Mesothelial cell of epicardium (in vitro differentiated cells): Measurements from ENCODE around the gene TMEM107. TPM values are rescaled to one million over a fixed set of nuclear protein-coding genes. Genes with fewer than 3 reads are reported as not detected.
A peak's percentile ranks its signal among the peaks of the same experiment; 100 is the strongest.

Source experiments
- DNase-seq, 2 experiments: peaks; one replicate each; pipeline ENCODE4 v3.0.0; 2021; ENCODE audit warnings: low spot score in 2 of 2; ENCODE audit not compliant: unreplicated experiment in 2 of 2
- H3K27ac Mint-ChIP-seq: 2 replicates; pipeline ENCODE4 v1.8.0; 2021; ENCODE audit warnings: mixed read lengths
- H3K27me3 Mint-ChIP-seq: 2 replicates; pipeline ENCODE4 v1.8.0; 2021; ENCODE audit warnings: low read depth, mixed read lengths
- H3K36me3 Mint-ChIP-seq: 2 replicates; pipeline ENCODE4 v1.8.0; 2021; ENCODE audit warnings: mixed read lengths
- H3K4me1 Mint-ChIP-seq: 2 replicates; pipeline ENCODE4 v1.8.0; 2021; ENCODE audit warnings: mixed read lengths
- H3K4me3 Mint-ChIP-seq: 2 replicates; pipeline ENCODE4 v1.8.0; 2021; ENCODE audit warnings: mild to moderate bottlenecking, moderate library complexity, mixed read lengths
- H3K9me3 Mint-ChIP-seq: 2 replicates; pipeline ENCODE4 v1.8.0; 2021; ENCODE audit warnings: mixed read lengths
- total RNA-seq: library from RNA; stranded (reverse); gene quantifications from 3 replicates; pipeline ENCODE4 v1.2.1, GENCODE V29; 2021
- TF ChIP-seq, protein P1 (sequence below): fragments of 200-600 bp; sonication (generic); IDR thresholded peaks from one replicate; pipeline ENCODE4 v1.5.0; 2021; ENCODE audit warnings: antibody characterized with exemption; ENCODE audit not compliant: unreplicated experiment

TMEM107 gene
- total RNA-seq, 1 donor from 2014 or later, result 23.2 TPM

DNA sequence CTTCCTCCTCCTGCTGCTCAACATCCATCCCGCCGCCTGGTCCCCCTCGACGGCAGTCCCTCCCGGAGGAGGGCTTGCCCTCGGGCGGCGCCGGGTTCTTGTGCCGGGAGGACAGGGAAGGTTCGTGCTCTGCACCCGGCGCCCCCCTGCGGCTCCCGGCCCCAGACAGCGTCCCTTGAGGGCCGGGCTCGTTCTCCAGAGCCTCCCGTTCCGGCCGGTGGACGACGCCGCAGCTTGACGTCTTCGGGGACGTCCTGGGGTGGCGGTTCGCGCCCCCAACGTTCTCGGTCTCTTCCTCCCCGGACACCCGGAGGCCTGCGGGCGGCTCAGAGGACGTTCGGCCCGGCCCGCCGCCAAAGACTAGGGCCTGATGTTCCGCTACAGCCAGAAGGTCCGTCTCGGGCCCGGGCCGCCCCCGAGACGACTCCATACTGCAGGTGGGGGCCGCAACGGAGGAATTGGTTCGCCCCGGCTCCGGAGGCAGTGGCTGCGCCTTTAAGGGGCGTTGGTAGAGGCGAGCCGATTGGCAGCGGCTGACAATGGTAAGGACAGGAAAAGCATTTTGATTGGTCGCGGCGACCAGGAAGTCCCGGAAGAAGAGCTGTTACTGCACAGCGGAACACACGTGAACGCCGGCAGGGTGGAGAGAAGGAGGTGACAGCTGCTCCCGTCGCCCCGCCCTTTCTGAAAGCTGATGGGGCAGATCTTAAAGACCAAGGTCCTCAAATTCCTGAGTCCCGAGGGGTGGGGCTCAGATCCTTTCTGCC lies 13.7 kb upstream of the TMEM107 start, which contains the start of gene BORCS6:
BORCS6 (minus strand) TSS at position 470 of the 767 bp plus-strand sequence; CDS start at position 430, 40 bp downstream.
- DNase-seq, result peak; percentile 87
- peak within 1 kb of the TSS; percentile 85 for H3K27ac Mint-ChIP-seq
- H3K9me3 Mint-ChIP-seq, result no peaks in the 10 kb centered on the region
- H3K36me3 Mint-ChIP-seq, result no peaks in the 10 kb centered on the region
- TF ChIP-seq, protein P1, sequence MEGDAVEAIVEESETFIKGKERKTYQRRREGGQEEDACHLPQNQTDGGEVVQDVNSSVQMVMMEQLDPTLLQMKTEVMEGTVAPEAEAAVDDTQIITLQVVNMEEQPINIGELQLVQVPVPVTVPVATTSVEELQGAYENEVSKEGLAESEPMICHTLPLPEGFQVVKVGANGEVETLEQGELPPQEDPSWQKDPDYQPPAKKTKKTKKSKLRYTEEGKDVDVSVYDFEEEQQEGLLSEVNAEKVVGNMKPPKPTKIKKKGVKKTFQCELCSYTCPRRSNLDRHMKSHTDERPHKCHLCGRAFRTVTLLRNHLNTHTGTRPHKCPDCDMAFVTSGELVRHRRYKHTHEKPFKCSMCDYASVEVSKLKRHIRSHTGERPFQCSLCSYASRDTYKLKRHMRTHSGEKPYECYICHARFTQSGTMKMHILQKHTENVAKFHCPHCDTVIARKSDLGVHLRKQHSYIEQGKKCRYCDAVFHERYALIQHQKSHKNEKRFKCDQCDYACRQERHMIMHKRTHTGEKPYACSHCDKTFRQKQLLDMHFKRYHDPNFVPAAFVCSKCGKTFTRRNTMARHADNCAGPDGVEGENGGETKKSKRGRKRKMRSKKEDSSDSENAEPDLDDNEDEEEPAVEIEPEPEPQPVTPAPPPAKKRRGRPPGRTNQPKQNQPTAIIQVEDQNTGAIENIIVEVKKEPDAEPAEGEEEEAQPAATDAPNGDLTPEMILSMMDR, result no peak
- no peaks in the 10 kb centered on the region for H3K27me3 Mint-ChIP-seq
- H3K4me3 Mint-ChIP-seq, result no peak within 1 kb of the TSS
- peaks cover 11% of the 10 kb centered on the region for H3K4me1 Mint-ChIP-seq

DNA sequence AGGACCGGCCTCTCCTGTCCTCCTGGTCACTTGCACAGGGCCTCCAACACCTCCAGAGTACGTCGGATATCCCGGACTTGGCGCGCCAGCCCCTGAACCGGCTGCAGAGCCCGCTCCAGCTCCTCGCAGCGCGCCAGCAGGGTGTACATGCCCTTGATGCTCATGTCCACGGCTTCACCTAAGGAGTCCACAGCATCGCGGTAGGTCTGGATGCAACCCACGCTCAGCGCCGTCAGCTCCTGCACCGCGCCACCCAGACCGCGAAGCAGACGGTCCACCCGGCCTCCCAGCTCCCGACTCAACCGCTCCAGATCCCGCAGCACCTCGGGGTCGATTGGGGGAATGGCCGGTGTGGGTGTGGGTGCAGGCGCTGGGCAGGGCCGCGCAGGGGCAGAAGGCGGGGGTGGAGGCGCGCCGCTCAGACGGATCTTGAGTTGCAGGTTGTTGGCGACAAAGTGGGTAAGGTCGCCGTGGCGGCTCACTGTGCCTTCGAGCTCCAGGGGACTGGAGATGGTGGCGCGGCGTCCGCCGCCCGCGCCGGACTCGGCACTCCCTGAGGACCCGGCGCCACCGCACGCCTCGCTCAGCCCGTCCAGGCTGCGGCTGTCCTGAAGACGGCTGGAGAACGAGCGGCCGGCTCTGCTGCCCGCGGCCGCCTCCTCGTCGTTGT lies 13.0 kb upstream of the TMEM107 start:
- H3K36me3 Mint-ChIP-seq, result no peaks in the 10 kb centered on the region

DNA sequence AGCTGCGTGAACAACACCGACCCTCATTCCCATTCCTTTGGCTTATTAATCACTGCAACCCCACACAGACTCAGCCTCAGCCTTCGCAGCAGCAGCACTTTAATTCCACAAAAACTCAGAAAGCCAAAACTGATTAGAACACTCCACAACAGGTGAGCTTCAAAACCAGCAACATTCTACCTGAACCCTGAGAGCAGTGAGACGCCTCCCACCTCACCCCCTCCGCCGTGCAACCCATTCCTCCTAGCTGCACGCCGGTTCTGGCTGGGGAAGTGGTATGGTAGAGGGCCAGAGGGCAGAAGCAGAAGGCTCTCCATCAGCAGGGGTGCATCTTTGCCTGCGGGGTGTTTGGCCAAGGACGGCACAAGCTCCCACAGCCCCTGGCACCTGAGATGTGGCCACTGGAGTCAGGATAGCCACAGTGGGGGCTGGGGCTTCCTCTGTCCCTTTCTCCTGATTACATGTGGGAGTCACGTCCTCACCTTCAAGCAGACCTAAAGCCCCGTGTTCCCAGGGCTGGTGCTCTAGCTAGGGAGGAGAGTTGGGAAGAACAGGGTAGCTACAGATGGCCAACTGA lies 12.2 kb upstream of the TMEM107 start:
- H3K4me3 Mint-ChIP-seq, result no peak overlapping the region
- no peak for DNase-seq
- TF ChIP-seq, protein P1, result no peak
- H3K4me1 Mint-ChIP-seq, result peaks cover 13% of the 10 kb centered on the region
- peak overlapping the region; percentile 54 for H3K27ac Mint-ChIP-seq
- H3K36me3 Mint-ChIP-seq, result no peaks in the 10 kb centered on the region
- no peaks in the 10 kb centered on the region for H3K9me3 Mint-ChIP-seq
- no peaks in the 10 kb centered on the region for H3K27me3 Mint-ChIP-seq

More for the DNA sequence above, 13.0 kb upstream of the TMEM107 start:
- Mint-ChIP-seq H3K27me3 (no peaks in the 10 kb centered on the region), H3K4me1 (peaks cover 11% of the 10 kb centered on the region), H3K4me3 (no peak overlapping the region), H3K27ac (peak overlapping the region; percentile 54), H3K9me3 (no peaks in the 10 kb centered on the region)
- no peak for DNase-seq
- TF ChIP-seq, protein P1, result no peak

DNA sequence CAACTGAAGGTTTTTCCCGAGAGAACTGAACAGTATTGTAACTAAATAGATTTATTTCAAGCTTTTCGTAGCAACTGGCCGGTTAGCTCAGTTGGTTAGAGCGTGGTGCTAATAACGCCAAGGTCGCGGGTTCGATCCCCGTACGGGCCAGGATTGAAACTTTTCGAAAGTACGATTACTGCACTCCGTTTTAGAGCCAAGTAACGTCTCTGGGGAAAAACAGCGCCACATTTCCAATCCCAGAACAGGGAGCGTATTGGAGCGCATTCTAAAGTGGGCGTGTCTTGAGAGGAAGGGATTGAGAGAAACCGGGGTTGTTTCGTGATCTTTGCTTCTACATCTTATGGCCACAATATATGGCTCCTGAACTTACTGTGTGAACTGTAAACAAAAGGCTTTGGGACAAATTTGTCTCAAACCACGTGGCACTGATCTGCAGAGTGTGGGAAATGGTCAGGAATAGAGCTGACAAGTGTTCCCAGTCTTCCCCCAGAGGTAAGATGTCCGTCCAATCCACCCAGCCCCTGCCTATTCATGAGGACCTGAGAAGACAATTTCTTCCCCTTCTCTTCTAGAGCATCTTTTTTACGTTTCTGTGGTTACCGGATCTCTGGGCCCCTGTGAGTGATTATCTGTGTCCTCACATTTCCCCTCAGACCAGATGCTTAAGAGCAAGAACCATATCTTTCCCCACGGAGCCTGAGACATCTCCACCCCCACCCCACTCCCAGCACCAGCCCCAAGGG lies 11.5 kb upstream of the TMEM107 start:
- TF ChIP-seq, protein P1, result no peak
- H3K27me3 Mint-ChIP-seq, result no peaks in the 10 kb centered on the region

DNA sequence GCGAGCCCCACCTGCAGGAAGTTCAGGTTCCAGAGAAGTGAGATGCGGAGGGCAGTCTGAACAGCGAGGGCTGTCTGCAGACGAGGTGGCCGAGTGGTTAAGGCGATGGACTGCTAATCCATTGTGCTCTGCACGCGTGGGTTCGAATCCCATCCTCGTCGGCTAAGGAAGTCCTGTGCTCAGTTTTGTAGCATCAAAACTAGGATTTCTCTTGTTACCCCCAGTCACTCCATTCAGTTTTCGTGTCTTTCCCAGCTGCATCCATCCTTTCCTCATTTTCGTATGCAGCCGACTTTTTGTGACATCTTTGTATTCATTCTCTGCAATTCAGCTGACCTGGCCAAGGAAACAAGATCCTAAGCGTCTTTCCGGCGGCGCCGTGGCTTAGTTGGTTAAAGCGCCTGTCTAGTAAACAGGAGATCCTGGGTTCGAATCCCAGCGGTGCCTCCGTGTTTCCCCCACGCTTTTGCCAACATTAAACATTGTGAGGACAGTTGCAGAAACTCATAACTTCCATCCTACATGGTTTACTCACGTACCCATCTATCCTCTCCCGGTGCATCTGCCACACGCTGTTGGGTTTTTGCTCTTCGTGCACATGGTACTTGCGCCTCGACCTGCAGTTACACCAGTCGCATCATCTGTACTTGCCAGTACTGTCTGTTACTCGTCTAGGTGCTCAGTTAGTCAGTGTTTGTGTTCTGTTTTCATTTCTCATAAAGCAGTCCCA lies 10.8 kb upstream of the TMEM107 start:
- TF ChIP-seq, protein P1, result no peak
- peak; percentile 84 to 97 for DNase-seq
- Mint-ChIP-seq H3K27ac (no peak overlapping the region), H3K4me1 (peaks cover 13% of the 10 kb centered on the region), H3K36me3 (no peaks in the 10 kb centered on the region), H3K9me3 (no peaks in the 10 kb centered on the region), H3K27me3 (peaks cover 2% of the 10 kb centered on the region), H3K4me3 (no peak overlapping the region)

More for the DNA sequence above, 11.5 kb upstream of the TMEM107 start:
- H3K4me3 Mint-ChIP-seq, result no peak overlapping the region
- H3K4me1 Mint-ChIP-seq, result peaks cover 13% of the 10 kb centered on the region
- H3K9me3 Mint-ChIP-seq, result no peaks in the 10 kb centered on the region
- H3K27ac Mint-ChIP-seq, result no peak overlapping the region
- DNase-seq, result peak; percentile 80 to 95
- H3K36me3 Mint-ChIP-seq, result no peaks in the 10 kb centered on the region
